IPS DF 4.7 (cell line): ENCODE measurements around the gene ROMO1.
"Not testable (repeated sequence)": the region's sequence is repeated elsewhere in the genome, so short reads cannot be mapped to it uniquely, and the experiment has no call there.

ENCODE experiments used
- DNase-seq: peaks from one replicate; pipeline ENCODE4 v3.0.0-alpha.2; 2013; ENCODE audit warnings: low spot score; ENCODE audit errors: extremely low read depth

The ROMO1 gene

GRCh38 chr20:35710039-35710438 is 10.8 kb downstream of the ROMO1 start:
- DNase-seq, result no peak

GRCh38 chr20:35710884-35711587 is 11.8 kb downstream of the ROMO1 start:
- no peak for DNase-seq

GRCh38 chr20:35711588-35712209 is 12.5 kb downstream of the ROMO1 start:
- DNase-seq, result no peak

GRCh38 chr20:35713120-35713519 is 13.9 kb downstream of the ROMO1 start:
- DNase-seq, result not testable (repeated sequence)

GRCh38 chr20:35714127-35714526 is 14.9 kb downstream of the ROMO1 start:
- DNase-seq, result no peak

GRCh38 chr20:35715652-35716051 is 16.4 kb downstream of the ROMO1 start:
- no peak for DNase-seq

GRCh38 chr20:35716330-35716729 is 17.1 kb downstream of the ROMO1 start:
- no peak for DNase-seq

GRCh38 chr20:35718321-35718720 is 19.1 kb downstream of the ROMO1 start:
- not testable (repeated sequence) for DNase-seq

- no peak for DNase-seq
Measured at GRCh38 chr20:35718972-35719635, 19.9 kb downstream of the ROMO1 start.

- DNase-seq, result no peak
Measured at GRCh38 chr20:35719717-35720116, 20.5 kb downstream of the ROMO1 start.

GRCh38 chr20:35720165-35721123 is 21.2 kb downstream of the ROMO1 start:
- no peak for DNase-seq

- DNase-seq, result no peak
Measured at GRCh38 chr20:35721219-35721618, 22.0 kb downstream of the ROMO1 start.

- no peak for DNase-seq
Measured at GRCh38 chr20:35721621-35722020, 22.4 kb downstream of the ROMO1 start.

GRCh38 chr20:35723275-35723639 is 24.1 kb downstream of the ROMO1 start:
- not testable (repeated sequence) for DNase-seq

GRCh38 chr20:35723652-35724320 is 24.6 kb downstream of the ROMO1 start:
- DNase-seq, result not testable (repeated sequence)

GRCh38 chr20:35724321-35725230 is 25.4 kb downstream of the ROMO1 start:
- no peak for DNase-seq

GRCh38 chr20:35726842-35727711 is 27.9 kb downstream of the ROMO1 start:
- DNase-seq, result no peak

GRCh38 chr20:35729283-35729807 is 30.1 kb downstream of the ROMO1 start:
- no peak for DNase-seq
